Measurements from ENCODE around the gene AFTPH. TPM values are rescaled to one million over a fixed set of nuclear protein-coding genes. Genes with fewer than 3 reads are reported as not detected.

AFTPH gene
- total RNA-seq, 1 experiment from 2014 or later, result 17.9 TPM

- DNase-seq (ENCODE audit: low read depth, low spot score), result no peak
- intact Hi-C loops (cut with micrococcal nuclease; ENCODE audit: unreplicated experiment) (no loop called here), in situ Hi-C loops (cut with HindIII; ENCODE audit: low pct_unique_long_range_greater_than_20kb, low sequenced_read_pairs) (no loop called here)
- ATAC-seq, result no peak
- H3K27ac ChIP-seq (ENCODE audit: low read length), result no peak overlapping the region
- CTCF ChIA-PET, result interaction anchor here (0.6 kb wide), 1 partner anchor 22 kb away, joined by 3 read pairs; no protein-coding TSS in a partner anchor
- TF ChIP-seq REST (IDR thresholded peaks at IDR 0.05; ENCODE audit: insufficient read depth in 1 of 2, low read depth in 2 of 2, low read length in 1 of 2) (no peak), TCF7L2 (IDR thresholded peaks at IDR 0.05; ENCODE audit: low read depth, low read length) (no peak), POLR2AphosphoS5 (IDR thresholded peaks at IDR 0.05; ENCODE audit: low read depth, low read length) (no peak)
- H3K27me3 ChIP-seq (ENCODE audit: control insufficient read depth, insufficient read depth, low read length), result no peaks in the 10 kb centered on the region
- H3K4me3 ChIP-seq (ENCODE audit: low read depth in 2 of 2, low read length in 2 of 2), result no peak overlapping the region
- BruUV-seq (replicated peaks), result no TSS peak
- no peaks in the 10 kb centered on the region for H3K36me3 ChIP-seq (ENCODE audit: control insufficient read depth, insufficient read depth, low read length)
- H3K4me1 ChIP-seq (ENCODE audit: control insufficient read depth, insufficient read depth, low read length), result no peaks in the 10 kb centered on the region; the same call in 1 of the 2 replicates
- H3K9me3 ChIP-seq (ENCODE audit: control insufficient read depth, insufficient read depth, low read depth, low read length), result no peaks in the 10 kb centered on the region
- POLR2A ChIA-PET, result interaction anchor here (0.6 kb wide), 1 partner anchor 501 kb away, joined by 5 read pairs; no protein-coding TSS in a partner anchor
Observed at GRCh38 chr2:64534363-64534762, 10.2 kb downstream of the AFTPH start.

DNA sequence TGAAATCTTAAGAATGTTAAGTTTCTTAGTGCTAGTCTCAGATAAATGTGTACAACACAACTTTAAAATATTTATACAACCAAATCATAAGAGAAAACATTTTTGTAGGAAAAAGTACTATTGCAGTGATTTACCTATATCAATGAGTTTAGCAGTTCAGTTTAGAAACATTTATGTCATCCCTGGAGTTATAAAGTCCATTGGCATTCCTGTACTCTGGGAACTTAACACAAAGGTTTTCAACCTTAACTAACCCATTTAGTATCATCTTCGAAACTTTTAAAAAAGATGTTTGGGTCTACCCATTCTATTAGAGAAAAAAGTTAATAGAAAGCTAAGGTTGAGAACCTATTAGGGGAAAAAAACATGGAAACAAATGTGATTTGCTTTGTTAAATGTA lies 10.9 kb downstream of the AFTPH start:
- intact Hi-C loops (cut with micrococcal nuclease; ENCODE audit: unreplicated experiment), result no loop called here
- no peaks in the 10 kb centered on the region for H3K27me3 ChIP-seq (ENCODE audit: control insufficient read depth, insufficient read depth, low read length)
- H3K9me3 ChIP-seq (ENCODE audit: control insufficient read depth, insufficient read depth, low read depth, low read length), result no peaks in the 10 kb centered on the region
- DNase-seq (ENCODE audit: low read depth, low spot score) (no peak), ATAC-seq (no peak)
- H3K4me3 ChIP-seq (ENCODE audit: low read depth in 2 of 2, low read length in 2 of 2), result no peak overlapping the region
- in situ Hi-C loops (cut with HindIII; ENCODE audit: low pct_unique_long_range_greater_than_20kb, low sequenced_read_pairs), result no loop called here
- POLR2A ChIA-PET, result interaction anchor here (0.6 kb wide), 1 partner anchor 500 kb away, joined by 5 read pairs; no protein-coding TSS in a partner anchor
- H3K27ac ChIP-seq (ENCODE audit: low read length), result no peak overlapping the region
- no peaks in the 10 kb centered on the region; the same call in 1 of the 2 replicates for H3K4me1 ChIP-seq (ENCODE audit: control insufficient read depth, insufficient read depth, low read length)
- no TSS peak for BruUV-seq (replicated peaks)
- no peak for TF ChIP-seq REST (IDR thresholded peaks at IDR 0.05; ENCODE audit: insufficient read depth in 1 of 2, low read depth in 2 of 2, low read length in 1 of 2)
- TF ChIP-seq SIN3A (IDR thresholded peaks at IDR 0.05; ENCODE audit: borderline replicate concordance, insufficient read depth, low read depth, low read length), result no peak
- no peak for TF ChIP-seq TCF7L2 (IDR thresholded peaks at IDR 0.05; ENCODE audit: low read depth, low read length)
- TF ChIP-seq CTCF (IDR thresholded peaks at IDR 0.05), result no peak
- TF ChIP-seq POLR2AphosphoS5 (IDR thresholded peaks at IDR 0.05; ENCODE audit: low read depth, low read length), result no peak
- H3K36me3 ChIP-seq (ENCODE audit: control insufficient read depth, insufficient read depth, low read length), result no peaks in the 10 kb centered on the region
- CTCF ChIA-PET, result interaction anchor here (0.5 to 0.6 kb wide), 2 partner anchors 21 to 73 kb away, joined by 3 to 4 read pairs; no protein-coding TSS in a partner anchor
